ENCODE measurements around the gene NPAS3.

The NPAS3 gene

DNA sequence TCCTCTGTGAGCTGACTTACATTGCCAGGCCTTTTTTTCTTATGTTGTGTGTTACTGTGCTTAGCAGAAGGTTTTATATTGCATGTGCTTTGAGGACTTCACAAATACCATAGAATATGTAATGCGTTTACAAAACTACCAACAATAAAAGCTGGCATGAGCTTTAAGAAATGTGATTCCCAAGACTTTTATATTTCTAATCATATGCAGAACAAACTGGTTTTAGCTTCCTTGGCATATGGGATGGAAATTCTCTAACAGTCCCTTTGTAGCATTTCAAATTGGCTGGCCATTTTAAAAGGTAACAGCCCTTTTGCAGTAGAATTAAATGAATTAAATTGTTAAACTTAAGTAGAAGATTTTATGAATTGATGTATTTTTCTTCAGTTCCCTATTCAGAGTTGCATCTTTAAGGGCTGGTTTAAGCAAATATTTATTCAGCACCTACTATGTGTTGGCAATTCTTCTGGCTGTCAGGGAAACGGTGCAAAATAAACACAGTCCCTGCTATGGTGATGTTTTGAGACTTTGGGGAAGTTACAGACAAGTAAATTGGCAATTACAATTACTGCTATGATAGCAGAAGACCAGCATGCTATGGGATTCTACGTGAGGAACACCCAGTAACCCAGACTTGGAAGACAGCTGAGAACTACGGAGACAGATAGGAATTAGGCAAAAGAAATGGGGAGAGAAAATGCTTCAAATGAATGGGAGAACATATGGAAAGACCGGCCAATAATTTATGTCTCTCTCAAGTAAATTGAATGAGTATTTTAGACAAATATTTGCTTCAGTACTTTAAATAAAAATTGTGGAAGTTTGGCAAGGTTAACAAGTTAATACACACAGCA is 565.8 kb downstream of the NPAS3 start:
- H3K4me3 ChIP-seq (ENCODE audit: low read depth, low read length) = no peak overlapping the region
- TF ChIP-seq, protein P1, sequence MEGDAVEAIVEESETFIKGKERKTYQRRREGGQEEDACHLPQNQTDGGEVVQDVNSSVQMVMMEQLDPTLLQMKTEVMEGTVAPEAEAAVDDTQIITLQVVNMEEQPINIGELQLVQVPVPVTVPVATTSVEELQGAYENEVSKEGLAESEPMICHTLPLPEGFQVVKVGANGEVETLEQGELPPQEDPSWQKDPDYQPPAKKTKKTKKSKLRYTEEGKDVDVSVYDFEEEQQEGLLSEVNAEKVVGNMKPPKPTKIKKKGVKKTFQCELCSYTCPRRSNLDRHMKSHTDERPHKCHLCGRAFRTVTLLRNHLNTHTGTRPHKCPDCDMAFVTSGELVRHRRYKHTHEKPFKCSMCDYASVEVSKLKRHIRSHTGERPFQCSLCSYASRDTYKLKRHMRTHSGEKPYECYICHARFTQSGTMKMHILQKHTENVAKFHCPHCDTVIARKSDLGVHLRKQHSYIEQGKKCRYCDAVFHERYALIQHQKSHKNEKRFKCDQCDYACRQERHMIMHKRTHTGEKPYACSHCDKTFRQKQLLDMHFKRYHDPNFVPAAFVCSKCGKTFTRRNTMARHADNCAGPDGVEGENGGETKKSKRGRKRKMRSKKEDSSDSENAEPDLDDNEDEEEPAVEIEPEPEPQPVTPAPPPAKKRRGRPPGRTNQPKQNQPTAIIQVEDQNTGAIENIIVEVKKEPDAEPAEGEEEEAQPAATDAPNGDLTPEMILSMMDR (IDR thresholded peaks at IDR 0.05; ENCODE audit: low read depth, low read length, missing control alignments) = no peak
- DNase-seq (ENCODE audit: low read depth) = no peak

DNA sequence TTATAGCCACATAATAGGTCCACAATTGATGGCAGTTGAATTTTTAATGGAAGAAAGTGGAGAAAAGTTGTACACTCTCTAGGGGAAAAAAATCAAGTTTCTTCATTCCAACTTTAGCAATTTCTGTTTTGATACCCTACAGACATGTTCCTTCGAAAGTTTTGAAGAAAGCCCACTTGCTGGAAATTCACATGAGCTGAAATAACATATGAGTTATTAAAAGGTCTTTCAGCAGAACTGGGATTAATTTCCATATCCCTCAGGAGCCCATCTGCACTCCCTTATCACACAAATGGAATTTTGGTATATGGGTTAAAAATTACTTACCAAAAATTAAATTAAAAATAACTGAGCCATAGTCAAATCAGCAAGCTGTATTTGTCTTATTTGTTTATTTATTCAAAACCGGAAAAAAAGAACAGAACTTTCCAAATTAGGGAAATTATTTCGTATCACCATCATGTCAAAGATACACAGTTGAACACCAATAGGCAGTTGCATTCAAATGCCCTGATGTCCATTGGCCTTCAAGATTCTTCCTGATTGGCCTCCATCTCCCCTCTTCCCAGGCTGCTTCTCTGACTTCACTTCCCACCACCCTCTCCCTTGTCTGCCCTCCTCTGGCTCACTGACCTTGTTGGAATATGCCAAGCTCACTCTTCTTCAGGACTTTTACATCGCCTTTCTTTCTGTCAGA is 566.7 kb downstream of the NPAS3 start:
- no peak for DNase-seq (ENCODE audit: low read depth)
- no peak overlapping the region for H3K4me3 ChIP-seq (ENCODE audit: low read depth, low read length)
- TF ChIP-seq, protein P1 (IDR thresholded peaks at IDR 0.05; ENCODE audit: low read depth, low read length, missing control alignments) = no peak

DNA sequence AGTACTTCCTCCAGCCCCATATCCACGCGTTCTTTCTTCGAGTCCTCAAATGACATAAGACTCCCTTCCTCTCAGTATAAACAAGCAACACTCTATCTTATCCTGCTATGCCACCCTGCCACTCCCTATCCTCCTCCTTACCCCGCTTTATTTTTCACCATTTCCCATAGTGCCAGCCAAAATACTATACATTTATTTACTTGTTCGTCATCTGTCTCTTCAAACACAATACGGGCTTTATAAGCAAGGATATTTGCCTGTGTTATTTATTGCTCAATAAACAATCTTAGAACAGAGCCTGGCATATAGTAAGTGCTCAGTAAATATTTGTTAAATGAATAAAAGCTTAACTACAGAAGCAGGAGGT is 567.3 kb downstream of the NPAS3 start:
- TF ChIP-seq, protein P1 (IDR thresholded peaks at IDR 0.05; ENCODE audit: low read depth, low read length, missing control alignments) = no peak
- no peak overlapping the region for H3K4me3 ChIP-seq (ENCODE audit: low read depth, low read length)
- DNase-seq (ENCODE audit: low read depth) = no peak

DNA sequence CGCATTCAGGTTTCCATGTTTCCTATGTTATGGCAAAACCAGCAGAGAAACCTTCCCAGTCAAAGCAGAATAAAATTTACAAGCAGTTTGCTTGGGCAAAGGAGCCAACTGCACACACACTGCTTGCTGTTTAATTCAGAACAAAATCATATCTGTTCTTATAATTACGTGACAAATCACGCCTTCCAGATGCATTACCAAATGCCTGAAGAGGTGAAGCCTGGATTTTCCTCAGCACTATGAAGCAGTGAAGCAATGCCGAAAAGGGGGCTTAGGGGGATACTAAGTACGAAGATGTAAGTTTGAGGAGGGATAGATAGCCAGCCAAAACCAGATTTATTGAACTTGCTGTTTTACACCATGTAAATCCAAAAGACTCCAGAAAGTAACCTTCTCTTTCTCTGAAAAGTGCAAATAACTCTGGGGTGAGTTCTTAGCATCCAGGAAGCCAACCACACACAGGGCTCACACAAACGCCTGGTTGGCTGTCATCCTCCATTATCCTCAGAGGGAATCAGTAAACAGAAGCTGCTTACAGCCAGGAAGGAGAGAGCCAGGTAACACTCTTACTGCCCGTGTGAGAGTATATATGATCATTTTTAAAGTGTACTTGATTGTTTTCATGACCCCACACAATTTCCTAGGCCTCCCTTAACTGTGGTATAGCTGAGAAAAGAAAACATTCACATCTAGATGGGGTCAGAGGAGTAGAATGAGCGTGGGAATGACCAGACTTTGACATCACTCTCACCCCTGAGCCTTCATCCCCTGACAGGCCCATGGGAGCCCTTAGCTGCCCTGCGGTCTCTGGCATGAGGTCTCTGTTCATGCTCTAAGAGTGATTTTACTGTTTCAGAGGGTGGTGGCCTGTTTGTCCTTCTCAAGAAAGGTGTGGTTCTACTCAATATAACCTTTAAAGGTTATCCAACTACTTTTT is 569.7 kb downstream of the NPAS3 start:
- TF ChIP-seq, protein P1 (IDR thresholded peaks at IDR 0.05; ENCODE audit: low read depth, low read length, missing control alignments) = no peak
- DNase-seq (ENCODE audit: low read depth) = no peak
- no peak overlapping the region for H3K4me3 ChIP-seq (ENCODE audit: low read depth, low read length)

DNA sequence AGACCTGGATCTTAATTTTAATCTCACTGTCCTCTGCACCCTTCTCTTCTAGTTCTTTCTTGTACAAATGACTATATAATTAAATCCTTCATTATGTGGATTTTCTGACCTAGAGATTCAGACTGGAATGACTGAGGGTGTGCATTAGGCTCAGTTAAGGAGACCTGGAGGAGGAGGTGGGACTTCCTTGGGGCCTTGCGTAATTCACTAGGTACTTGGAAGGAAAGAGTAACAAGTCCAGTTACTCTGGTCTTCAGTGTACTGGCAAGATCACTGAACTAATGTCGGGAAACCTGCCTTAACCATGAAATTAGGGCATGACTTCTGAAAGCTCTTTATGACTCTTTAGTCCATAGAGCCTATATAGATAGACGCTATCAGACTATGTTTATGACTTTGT is 570.8 kb downstream of the NPAS3 start:
- TF ChIP-seq, protein P1 (IDR thresholded peaks at IDR 0.05; ENCODE audit: low read depth, low read length, missing control alignments) = no peak
- DNase-seq (ENCODE audit: low read depth) = no peak
- no peak overlapping the region for H3K4me3 ChIP-seq (ENCODE audit: low read depth, low read length)

DNA sequence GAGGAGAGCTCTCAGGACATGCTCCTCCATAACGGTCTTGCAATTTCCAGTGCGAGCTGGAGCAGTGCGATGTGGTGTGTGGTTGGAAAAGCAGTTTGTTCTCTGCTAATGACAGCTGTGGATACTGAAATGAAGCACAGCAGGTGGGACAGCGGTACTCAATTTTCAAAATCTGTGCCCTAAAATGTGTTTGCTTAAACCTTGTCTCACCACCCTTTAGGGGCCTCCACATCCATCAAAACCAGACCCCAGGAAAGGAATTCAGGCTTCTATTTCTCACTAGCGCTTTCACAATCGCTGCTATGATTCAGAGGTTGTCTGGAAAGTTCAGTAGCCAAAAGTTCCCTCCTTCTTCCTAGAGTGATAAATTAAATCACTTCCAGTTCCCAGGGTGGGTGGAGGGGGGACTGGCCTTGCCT is 571.4 kb downstream of the NPAS3 start:
- DNase-seq (ENCODE audit: low read depth) = no peak
- TF ChIP-seq, protein P1 (IDR thresholded peaks at IDR 0.05; ENCODE audit: low read depth, low read length, missing control alignments) = no peak
- no peak overlapping the region for H3K4me3 ChIP-seq (ENCODE audit: low read depth, low read length)
